Measurements from ENCODE around the gene SLC24A4. TPM values are rescaled to one million over a fixed set of nuclear protein-coding genes. Genes with fewer than 3 reads are reported as not detected.

SLC24A4 gene
- total and polyA plus RNA-seq, 2 donors (not counting 3 experiments of a cell fraction or from before 2014, with no cell fraction given): 0.07 to 0.08 TPM

GRCh38 chr14:92431199-92431725 lies 108.3 kb downstream of the SLC24A4 start:
- H3K27me3 ChIP-seq (ENCODE audit: control insufficient read depth in 2 of 2, insufficient read depth in 2 of 2, low read length in 2 of 2): no peaks in the 10 kb centered on the region
- BruUV-seq (replicated peaks): no TSS peak
- H2AFZ ChIP-seq (ENCODE audit: low read depth, low read length): no peak overlapping the region
- H3K9me3 ChIP-seq (replicated peaks; ENCODE audit: control insufficient read depth, insufficient read depth, low read length): no peaks in the 10 kb centered on the region
- H3K9me1 ChIP-seq (replicated peaks; ENCODE audit: control insufficient read depth, extremely low read depth, insufficient read depth, low read length): no peaks in the 10 kb centered on the region
- no peak for DNase-seq (ENCODE audit: low read depth, low spot score)
- FAIRE-seq: no peak
- ChIA-PET POLR2A (no interaction called here), CTCF (no interaction called here)
- no peaks in the 10 kb centered on the region for H4K20me1 ChIP-seq (replicated peaks; ENCODE audit: control insufficient read depth, extremely low read depth, insufficient read depth, low read length)
- no peak overlapping the region for H3K9ac ChIP-seq (replicated peaks; ENCODE audit: extremely low read depth, insufficient read depth, low read length)
- TF ChIP-seq FOS (IDR thresholded peaks at IDR 0.05; ENCODE audit: borderline replicate concordance, insufficient read depth, low read length): no peak
- TF ChIP-seq EZH2 (IDR thresholded peaks at IDR 0.05; ENCODE audit: borderline replicate concordance, low read depth, low read length, severe bottlenecking): no peak
- no peak for TF ChIP-seq CTCF (IDR thresholded peaks at IDR 0.05; ENCODE audit: extremely low read depth in 1 of 2, insufficient read depth in 1 of 2, low read depth in 1 of 2, low read length in 2 of 2)
- TF ChIP-seq POLR2A (IDR thresholded peaks at IDR 0.05; ENCODE audit: low read depth, low read length): no peak
- TF ChIP-seq GATA2 (IDR thresholded peaks at IDR 0.05; ENCODE audit: insufficient read depth, insufficient read length, low read depth, low read length): no peak
- no peak for TF ChIP-seq JUN (IDR thresholded peaks at IDR 0.05; ENCODE audit: borderline replicate concordance, insufficient read depth, insufficient read length, low read depth)
- TF ChIP-seq MAX (IDR thresholded peaks at IDR 0.05; ENCODE audit: insufficient read depth, insufficient read length): no peak
- TF ChIP-seq MYC (IDR thresholded peaks at IDR 0.05; ENCODE audit: low read depth, low read length): no peak
- TF ChIP-seq POLR2AphosphoS5 (IDR thresholded peaks at IDR 0.05; ENCODE audit: insufficient read depth, low read depth, low read length): no peak
- no peaks in the 10 kb centered on the region for H3K4me1 ChIP-seq (ENCODE audit: control insufficient read depth, extremely low read depth, insufficient read depth, low read length)
- dilution Hi-C loops (cut with MboI; ENCODE audit: extremely low pct_ligation_motif_present, low sequenced_read_pairs): no loop called here
- no peaks in the 10 kb centered on the region for H3K36me3 ChIP-seq (ENCODE audit: control insufficient read depth in 2 of 2, extremely low read depth in 1 of 2, insufficient read depth in 2 of 2, low read length in 2 of 2)
- H3K4me3 ChIP-seq (replicated peaks in 1 of 3; ENCODE audit: insufficient read depth in 1 of 3, low read depth in 1 of 3, low read length in 3 of 3): no peak overlapping the region
- intact Hi-C loops (cut with micrococcal nuclease): no loop called here
- no peaks in the 10 kb centered on the region for H3K79me2 ChIP-seq (ENCODE audit: control insufficient read depth, insufficient read depth, low read length)
- H3K27ac ChIP-seq (ENCODE audit: insufficient read depth, low read depth, low read length): no peak overlapping the region
- H3K4me2 ChIP-seq (ENCODE audit: insufficient read depth, low read length): no peak overlapping the region

All from endothelial cell of umbilical vein (primary cell).